ENCODE measurements around the gene HTR3D. TPM values are rescaled to one million over a fixed set of nuclear protein-coding genes. Genes with fewer than 3 reads are reported as not detected.

Gene HTR3D
- polyA plus RNA-seq (ENCODE audit: low read depth in 6 of 6), result not detected

- Mint-ChIP-seq H3K27ac (peak within 1 kb of the TSS in 2 of 6 donors; percentile 53 to 62), H3K27me3 (peaks cover 15 to 27% (median 17%) of the 10 kb centered on the region in 3 donors)
Observed at GRCh38 chr3:184031187-184031792, at the start of gene HTR3D. TSS of gene HTR3D (plus strand) at chr3:184031742. CDS start at chr3:184031742, 0 bp downstream.

GRCh38 chr3:183981990-183982644 is 49.4 kb upstream of the HTR3D start:
- H3K4me3 Mint-ChIP-seq, result no peak overlapping the region
- H3K9me3 Mint-ChIP-seq, result no peaks in the 10 kb centered on the region
- H3K4me1 Mint-ChIP-seq, result no peaks in the 10 kb centered on the region
- H3K36me3 Mint-ChIP-seq, result peaks cover 10 to 26% of the 10 kb centered on the region in 2 donors
- DNase-seq (no peak), ATAC-seq (ENCODE audit: low read depth in 2 of 2) (no peak)
- peak overlapping the region in 1 of 6 donors; percentile 10 for H3K27ac Mint-ChIP-seq
- H3K27me3 Mint-ChIP-seq, result no peaks in the 10 kb centered on the region

More at GRCh38 chr3:184031187-184031792, at the start of gene HTR3D:
- H3K4me3 Mint-ChIP-seq, result no peak within 1 kb of the TSS
- DNase-seq (no peak), ATAC-seq (ENCODE audit: low read depth in 2 of 2) (no peak)
- peaks cover 0 to 1% (median 0%) of the 10 kb centered on the region in 7 donors for H3K9me3 Mint-ChIP-seq
- no peaks in the 10 kb centered on the region for H3K36me3 Mint-ChIP-seq
- H3K4me1 Mint-ChIP-seq, result no peaks in the 10 kb centered on the region

- H3K4me1 Mint-ChIP-seq, result no peaks in the 10 kb centered on the region
- no peaks in the 10 kb centered on the region for H3K27me3 Mint-ChIP-seq
- H3K27ac Mint-ChIP-seq, result peak overlapping the region in 3 of 6 donors; percentile 34 to 81 (median 49)
- no peak overlapping the region for H3K4me3 Mint-ChIP-seq
- no peaks in the 10 kb centered on the region for H3K9me3 Mint-ChIP-seq
- peaks cover 25 to 42% of the 10 kb centered on the region in 2 donors for H3K36me3 Mint-ChIP-seq
- no peak for ATAC-seq (ENCODE audit: low read depth in 2 of 2)
- no peak for DNase-seq
Observed at GRCh38 chr3:183984127-183984740, 47.3 kb upstream of the HTR3D start.

- no peak for ATAC-seq (ENCODE audit: low read depth in 2 of 2)
- DNase-seq, result no peak
- Mint-ChIP-seq H3K27me3 (no peaks in the 10 kb centered on the region), H3K9me3 (no peaks in the 10 kb centered on the region), H3K4me3 (no peak overlapping the region), H3K27ac (no peak overlapping the region), H3K4me1 (no peaks in the 10 kb centered on the region), H3K36me3 (peaks cover 25 to 42% of the 10 kb centered on the region in 2 donors)
Observed at GRCh38 chr3:183984749-183985729, 46.5 kb upstream of the HTR3D start.

GRCh38 chr3:183987000-183987600 is 44.4 kb upstream of the HTR3D start:
- Mint-ChIP-seq H3K27ac (peak overlapping the region in 2 of 6 donors; percentile 38 to 49), H3K4me3 (no peak overlapping the region), H3K27me3 (no peaks in the 10 kb centered on the region), H3K36me3 (peaks cover 25 to 33% of the 10 kb centered on the region in 2 donors), H3K9me3 (no peaks in the 10 kb centered on the region), H3K4me1 (no peaks in the 10 kb centered on the region)
- DNase-seq (no peak), ATAC-seq (ENCODE audit: low read depth in 2 of 2) (no peak)

GRCh38 chr3:183988216-183988790 is 43.2 kb upstream of the HTR3D start:
- ATAC-seq (ENCODE audit: low read depth in 2 of 2) (no peak), DNase-seq (no peak)
- Mint-ChIP-seq H3K4me1 (no peaks in the 10 kb centered on the region), H3K27me3 (no peaks in the 10 kb centered on the region), H3K4me3 (no peak overlapping the region), H3K9me3 (no peaks in the 10 kb centered on the region), H3K27ac (peak overlapping the region in 2 of 6 donors; percentile 49 to 66), H3K36me3 (peaks cover 21 to 25% of the 10 kb centered on the region in 2 donors)

GRCh38 chr3:183991403-183991802 is 40.1 kb upstream of the HTR3D start:
- Mint-ChIP-seq H3K4me3 (no peak overlapping the region), H3K9me3 (no peaks in the 10 kb centered on the region), H3K36me3 (peaks cover 16% of the 10 kb centered on the region in 2 donors), H3K4me1 (no peaks in the 10 kb centered on the region), H3K27me3 (no peaks in the 10 kb centered on the region), H3K27ac (no peak overlapping the region)
- DNase-seq (no peak), ATAC-seq (ENCODE audit: low read depth in 2 of 2) (no peak)

GRCh38 chr3:184001761-184002160 is 29.8 kb upstream of the HTR3D start:
- ATAC-seq (ENCODE audit: low read depth in 2 of 2) (no peak), DNase-seq (no peak)
- Mint-ChIP-seq H3K9me3 (no peaks in the 10 kb centered on the region), H3K4me3 (no peak overlapping the region), H3K27ac (peak overlapping the region in 1 of 6 donors; percentile 41), H3K27me3 (no peaks in the 10 kb centered on the region), H3K4me1 (peaks cover 11 to 17% (median 13%) of the 10 kb centered on the region in 3 donors), H3K36me3 (peaks cover 0 to 14% of the 10 kb centered on the region in 2 donors)

- DNase-seq (no peak), ATAC-seq (ENCODE audit: low read depth in 2 of 2) (no peak)
- Mint-ChIP-seq H3K27me3 (no peaks in the 10 kb centered on the region), H3K27ac (peak overlapping the region in 1 of 6 donors; percentile 49), H3K36me3 (peaks cover 0 to 14% of the 10 kb centered on the region in 2 donors), H3K4me1 (peaks cover 16 to 24% (median 20%) of the 10 kb centered on the region in 3 donors), H3K4me3 (no peak overlapping the region), H3K9me3 (no peaks in the 10 kb centered on the region)
Observed at GRCh38 chr3:184002469-184002868, 29.1 kb upstream of the HTR3D start.

GRCh38 chr3:184003187-184003967 is 28.2 kb upstream of the HTR3D start:
- H3K27ac Mint-ChIP-seq, result peak overlapping the region in 2 of 6 donors; percentile 2 to 16
- no peaks in the 10 kb centered on the region for H3K27me3 Mint-ChIP-seq
- DNase-seq (no peak), ATAC-seq (ENCODE audit: low read depth in 2 of 2) (no peak)
- H3K36me3 Mint-ChIP-seq, result peaks cover 0 to 14% of the 10 kb centered on the region in 2 donors
- H3K9me3 Mint-ChIP-seq, result no peaks in the 10 kb centered on the region
- peaks cover 21 to 33% (median 29%) of the 10 kb centered on the region in 3 donors for H3K4me1 Mint-ChIP-seq
- no peak overlapping the region for H3K4me3 Mint-ChIP-seq

- no peak overlapping the region for H3K27ac Mint-ChIP-seq
- ATAC-seq (ENCODE audit: low read depth in 2 of 2), result no peak
- H3K4me3 Mint-ChIP-seq, result no peak overlapping the region
- H3K9me3 Mint-ChIP-seq, result no peaks in the 10 kb centered on the region
- peaks cover 21 to 34% (median 34%) of the 10 kb centered on the region in 3 donors for H3K4me1 Mint-ChIP-seq
- no peaks in the 10 kb centered on the region for H3K27me3 Mint-ChIP-seq
- DNase-seq, result no peak
- H3K36me3 Mint-ChIP-seq, result peaks cover 0 to 13% of the 10 kb centered on the region in 2 donors
Observed at GRCh38 chr3:184004476-184004875, 27.1 kb upstream of the HTR3D start.
